Ovary (tissue), 3 donors: ENCODE data around the gene FBXL5.

Experiments used
- CTCF ChIP-seq, 3 donors: fragments of 450-650 bp in 2 of 3; fragments of 200-600 bp in 1 of 3; IDR thresholded peaks; one replicate each; pipeline versions ENCODE4 v1.5.1 to v1.8.0; 2016 to 2022; ENCODE audit warnings: antibody characterized with exemption in 3 of 3, mild to moderate bottlenecking in 1 of 3
- POLR2A ChIP-seq: fragments of 450-650 bp; IDR thresholded peaks from one replicate; pipeline ENCODE4 v1.6.1; 2017; ENCODE audit warnings: antibody characterized with exemption, mild to moderate bottlenecking, moderate library complexity
- donor health status: DM: no; HTN: no; CAD: no.

GRCh38 chr4:15677507-15677988 is 22.4 kb upstream of the FBXL5 start:
- no peak for TF ChIP-seq POLR2A
- no peak for TF ChIP-seq CTCF (IDR thresholded peaks at IDR 0.05)
